HFFc6 (cell line): ENCODE results near the gene SLC25A13. TPM values are rescaled to one million over a fixed set of nuclear protein-coding genes. Genes with fewer than 3 reads are reported as not detected.

Experiments used
- DNase-seq: peaks from one replicate; pipeline ENCODE4 v3.0.0-alpha.2; 2018
- H3K27ac Mint-ChIP-seq: 2 replicates; pipeline ENCODE4 v1.8.0; 2020; ENCODE audit warnings: mild to moderate bottlenecking, mixed read lengths
- H3K27me3 Mint-ChIP-seq: 2 replicates; pipeline ENCODE4 v1.8.0; 2021; ENCODE audit warnings: mild to moderate bottlenecking, moderate library complexity, mixed read lengths; ENCODE audit not compliant: insufficient read depth
- H3K36me3 Mint-ChIP-seq: 2 replicates; pipeline ENCODE4 v1.8.0; 2021; ENCODE audit warnings: low read depth, mixed read lengths
- H3K4me1 Mint-ChIP-seq: 2 replicates; pipeline ENCODE4 v1.8.0; 2020; ENCODE audit warnings: low read depth, mixed read lengths
- H3K4me3 Mint-ChIP-seq: 2 replicates; pipeline ENCODE4 v1.8.0; 2020; ENCODE audit warnings: mild to moderate bottlenecking, moderate library complexity, mixed read lengths
- H3K9me3 Mint-ChIP-seq: 2 replicates; pipeline ENCODE4 v1.8.0; 2020; ENCODE audit warnings: mild to moderate bottlenecking, mixed read lengths
- total RNA-seq, 6 experiments: library from RNA; stranded (reverse); fragmentation: NEBNext Ultra II Directional; extraction: Animal tissue kit (Norgen Biotek cat#: 25700); gene quantifications; 2 replicates in 1 of 6; 3 replicates in 5 of 6; pipeline ENCODE4 v1.2.3, GENCODE V29; 2021
- TF ChIP-seq, protein P1 (sequence below): fragments of 200-600 bp; sonication (generic); IDR thresholded peaks from 2 replicates; pipeline ENCODE4 v1.5.0; 2021; ENCODE audit warnings: antibody characterized with exemption, mild to moderate bottlenecking

Gene SLC25A13
- total RNA-seq, 6 experiments from 2014 or later, result 7.4 to 15.4 (median 12.9) TPM

DNA sequence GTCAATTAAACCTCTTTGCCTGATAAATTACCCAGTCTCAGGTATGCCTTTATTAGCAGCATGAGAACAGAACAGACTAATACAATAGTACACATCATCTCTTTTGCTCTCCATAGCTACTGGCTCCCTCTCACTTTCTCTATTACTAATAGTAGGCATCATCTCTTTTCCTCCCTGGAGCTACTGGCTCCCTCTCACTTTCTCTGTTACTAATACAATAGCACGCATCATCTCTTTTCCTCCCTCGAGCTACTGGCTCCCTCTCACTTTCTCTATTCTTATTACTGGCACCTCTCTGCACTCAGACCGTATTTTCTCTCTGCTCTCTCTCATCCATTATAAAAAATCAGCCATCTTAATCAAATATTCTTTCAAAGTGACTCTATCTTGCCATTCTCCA, 37.1 kb downstream of the SLC25A13 start:
- H3K27ac Mint-ChIP-seq, result no peak overlapping the region
- H3K9me3 Mint-ChIP-seq, result peaks cover 6% of the 10 kb centered on the region
- peaks cover 8% of the 10 kb centered on the region for H3K36me3 Mint-ChIP-seq
- TF ChIP-seq, protein P1, sequence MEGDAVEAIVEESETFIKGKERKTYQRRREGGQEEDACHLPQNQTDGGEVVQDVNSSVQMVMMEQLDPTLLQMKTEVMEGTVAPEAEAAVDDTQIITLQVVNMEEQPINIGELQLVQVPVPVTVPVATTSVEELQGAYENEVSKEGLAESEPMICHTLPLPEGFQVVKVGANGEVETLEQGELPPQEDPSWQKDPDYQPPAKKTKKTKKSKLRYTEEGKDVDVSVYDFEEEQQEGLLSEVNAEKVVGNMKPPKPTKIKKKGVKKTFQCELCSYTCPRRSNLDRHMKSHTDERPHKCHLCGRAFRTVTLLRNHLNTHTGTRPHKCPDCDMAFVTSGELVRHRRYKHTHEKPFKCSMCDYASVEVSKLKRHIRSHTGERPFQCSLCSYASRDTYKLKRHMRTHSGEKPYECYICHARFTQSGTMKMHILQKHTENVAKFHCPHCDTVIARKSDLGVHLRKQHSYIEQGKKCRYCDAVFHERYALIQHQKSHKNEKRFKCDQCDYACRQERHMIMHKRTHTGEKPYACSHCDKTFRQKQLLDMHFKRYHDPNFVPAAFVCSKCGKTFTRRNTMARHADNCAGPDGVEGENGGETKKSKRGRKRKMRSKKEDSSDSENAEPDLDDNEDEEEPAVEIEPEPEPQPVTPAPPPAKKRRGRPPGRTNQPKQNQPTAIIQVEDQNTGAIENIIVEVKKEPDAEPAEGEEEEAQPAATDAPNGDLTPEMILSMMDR, result no peak
- DNase-seq, result no peak
- no peak overlapping the region for H3K4me3 Mint-ChIP-seq
- H3K27me3 Mint-ChIP-seq, result no peaks in the 10 kb centered on the region; the same call in 1 of the 2 replicates
- peaks cover 17% of the 10 kb centered on the region for H3K4me1 Mint-ChIP-seq

DNA sequence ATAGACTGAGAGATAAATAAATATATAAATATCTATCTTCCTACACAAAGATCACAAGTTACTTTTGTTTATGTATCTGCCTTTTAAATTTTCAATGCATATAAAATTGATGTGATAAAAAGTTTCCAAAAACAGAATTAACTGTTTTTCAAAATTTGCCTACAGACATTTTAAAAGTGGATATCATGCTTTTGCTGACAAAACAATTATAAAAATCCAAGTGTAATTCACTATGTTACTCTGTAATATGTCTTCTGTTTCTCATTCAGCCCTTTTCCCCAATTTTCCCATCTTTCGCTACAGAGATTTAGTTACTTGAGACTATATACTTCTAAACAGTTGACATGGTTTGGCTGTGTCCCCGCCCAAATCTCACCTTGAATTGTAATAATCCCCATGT, 37.7 kb downstream of the SLC25A13 start:
- peaks cover 17% of the 10 kb centered on the region for H3K4me1 Mint-ChIP-seq
- peaks cover 2% of the 10 kb centered on the region for H3K36me3 Mint-ChIP-seq
- DNase-seq, result no peak
- no peaks in the 10 kb centered on the region; the same call in 1 of the 2 replicates for H3K27me3 Mint-ChIP-seq
- peaks cover under 1% of the 10 kb centered on the region for H3K9me3 Mint-ChIP-seq
- TF ChIP-seq, protein P1, result no peak
- H3K4me3 Mint-ChIP-seq, result no peak overlapping the region
- no peak overlapping the region for H3K27ac Mint-ChIP-seq

DNA sequence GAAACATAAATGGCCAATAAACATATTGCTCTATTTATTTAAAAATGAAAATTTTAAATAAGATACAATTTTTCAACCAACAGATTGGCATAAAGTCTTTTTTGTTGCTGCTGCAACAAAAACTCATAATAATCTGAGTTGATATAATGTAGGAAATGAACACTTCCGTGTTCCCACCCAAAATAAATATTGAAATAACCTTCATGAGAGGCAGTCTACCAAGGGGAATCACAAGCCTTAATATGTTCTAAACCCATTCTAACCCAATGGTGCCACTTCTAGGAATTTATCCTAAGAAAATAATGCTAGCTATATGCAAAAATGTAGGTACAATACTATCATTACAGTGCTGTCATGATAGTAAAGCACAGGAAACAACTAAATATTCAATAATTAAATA, 39.1 kb downstream of the SLC25A13 start:
- peaks cover 17% of the 10 kb centered on the region for H3K4me1 Mint-ChIP-seq
- TF ChIP-seq, protein P1, result no peak
- no peak for DNase-seq
- no peak overlapping the region for H3K4me3 Mint-ChIP-seq
- H3K27ac Mint-ChIP-seq, result no peak overlapping the region
- no peaks in the 10 kb centered on the region for H3K27me3 Mint-ChIP-seq
- H3K9me3 Mint-ChIP-seq, result no peaks in the 10 kb centered on the region
- no peaks in the 10 kb centered on the region for H3K36me3 Mint-ChIP-seq

DNA sequence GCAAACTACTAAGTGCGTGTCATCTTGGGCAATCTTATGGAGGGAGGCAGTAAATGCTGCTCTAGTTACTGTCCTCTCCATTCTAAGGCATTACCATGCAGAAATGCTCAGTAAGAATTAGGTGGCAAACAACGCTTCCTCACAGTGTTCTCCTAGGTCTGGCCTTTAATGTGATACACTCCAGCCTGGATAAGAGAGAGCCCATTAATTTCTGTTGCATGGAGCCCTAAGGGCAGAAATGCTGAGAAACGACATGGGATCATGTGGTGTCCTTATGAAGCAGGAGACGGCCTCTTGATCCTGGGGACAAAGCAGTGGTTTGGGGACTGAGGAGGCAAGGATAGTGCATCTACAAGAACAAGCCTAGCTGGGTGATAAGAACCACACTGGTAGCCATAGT, 44.0 kb downstream of the SLC25A13 start:
- peaks cover 18% of the 10 kb centered on the region; the same call in 1 of the 2 replicates for H3K36me3 Mint-ChIP-seq

DNA sequence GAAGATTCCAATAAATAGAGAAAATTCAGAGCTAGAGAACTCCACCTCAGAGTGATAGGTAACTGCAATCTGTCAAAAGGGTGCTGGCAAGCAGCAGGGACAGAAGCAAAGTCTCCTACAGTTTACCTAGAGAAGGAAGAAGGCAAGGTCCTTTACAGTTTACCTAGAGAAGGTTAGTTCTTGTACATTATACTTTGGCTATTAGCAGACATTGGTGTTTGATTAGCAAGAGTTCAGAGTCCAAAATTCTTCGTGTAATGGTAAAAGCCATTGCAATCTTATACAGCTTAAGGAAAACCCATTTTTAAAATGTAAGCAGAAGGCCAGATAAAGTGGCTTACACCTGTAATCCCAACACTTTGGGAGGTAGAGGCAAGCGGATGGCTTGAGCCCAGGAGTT, 45.9 kb downstream of the SLC25A13 start:
- TF ChIP-seq, protein P1, result no peak
- no peaks in the 10 kb centered on the region for H3K27me3 Mint-ChIP-seq
- DNase-seq, result no peak

More for the DNA sequence above, 44.0 kb downstream of the SLC25A13 start:
- H3K27ac Mint-ChIP-seq, result no peak overlapping the region
- H3K4me1 Mint-ChIP-seq, result no peaks in the 10 kb centered on the region
- H3K4me3 Mint-ChIP-seq, result no peak overlapping the region
- DNase-seq, result no peak
- TF ChIP-seq, protein P1, result no peak
- no peaks in the 10 kb centered on the region for H3K27me3 Mint-ChIP-seq
- 0 out of 2 replicates have a peak, but pooled peaks cover 9% of the 10 kb centered on the region for H3K9me3 Mint-ChIP-seq

DNA sequence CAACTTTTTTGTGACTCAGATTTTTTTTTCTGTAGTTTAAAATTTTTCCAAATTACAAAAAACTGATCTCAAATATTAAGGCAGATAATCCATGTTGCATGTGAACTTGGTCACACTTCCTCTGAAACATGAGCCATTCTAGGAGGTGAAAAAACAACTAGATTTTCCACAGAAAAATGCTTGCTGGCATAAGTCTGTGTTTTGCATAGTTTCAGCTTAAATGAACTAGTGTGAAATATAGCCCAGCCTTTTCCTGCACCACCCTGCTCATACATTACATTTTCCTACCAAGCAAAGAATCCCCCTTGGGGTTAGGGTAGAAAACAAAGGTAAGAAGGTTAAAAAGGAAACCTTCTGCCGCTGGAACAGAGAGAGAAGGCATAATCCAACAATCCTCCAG, 48.2 kb downstream of the SLC25A13 start:
- no peak for DNase-seq
- Mint-ChIP-seq H3K27me3 (no peaks in the 10 kb centered on the region), H3K36me3 (peaks cover 23% of the 10 kb centered on the region), H3K4me1 (no peaks in the 10 kb centered on the region), H3K4me3 (no peak overlapping the region), H3K9me3 (0 out of 2 replicates have a peak, but pooled peaks cover 9% of the 10 kb centered on the region), H3K27ac (no peak overlapping the region)
- TF ChIP-seq, protein P1, result no peak

More for the DNA sequence above, 45.9 kb downstream of the SLC25A13 start:
- Mint-ChIP-seq H3K4me1 (no peaks in the 10 kb centered on the region), H3K4me3 (no peak overlapping the region), H3K27ac (no peak overlapping the region), H3K36me3 (peaks cover 19% of the 10 kb centered on the region), H3K9me3 (0 out of 2 replicates have a peak, but pooled peaks cover 9% of the 10 kb centered on the region)
